Tibial nerve (tissue), 4 donors: ENCODE data around the gene MBP. TPM values are rescaled to one million over a fixed set of nuclear protein-coding genes. Genes with fewer than 3 reads are reported as not detected.

Experiments
- DNase-seq, 2 donors: peaks; one replicate each; pipeline ENCODE4 v3.0.0-alpha.2; 2019; ENCODE audit warnings: low spot score in 2 of 2
- H3K27ac ChIP-seq, 4 donors: fragments of 200-600 bp; sonication (generic) in 3 of 4; one replicate each; pipeline ENCODE4 v1.5.1; 2017 to 2019; ENCODE audit warnings: mild to moderate bottlenecking in 1 of 4
- H3K27me3 ChIP-seq, 2 donors: fragments of 200-600 bp; sonication (generic) in 1 of 2; one replicate each; pipeline versions ENCODE4 v1.5.1 to v1.6.0; 2017 to 2019
- H3K36me3 ChIP-seq, 3 donors: fragments of 200-600 bp; sonication (generic); one replicate each; pipeline ENCODE4 v1.5.1; 2018 to 2019
- H3K4me1 ChIP-seq, 4 donors: fragments of 200-600 bp; sonication (generic) in 3 of 4; one replicate each; pipeline ENCODE4 v1.5.1; 2017 to 2019
- H3K4me3 ChIP-seq, 4 donors: fragments of 200-600 bp; sonication (generic) in 3 of 4; one replicate each; pipeline ENCODE4 v1.5.1; 2017 to 2019; ENCODE audit warnings: mild to moderate bottlenecking in 1 of 4, moderate library complexity in 1 of 4
- H3K9me3 ChIP-seq, 4 donors: fragments of 200-600 bp; sonication (generic) in 3 of 4; one replicate each; pipeline ENCODE4 v1.5.1; 2017 to 2019
- EP300 ChIP-seq, 2 donors: sonication (generic); formaldehyde crosslinking; IDR thresholded peaks; one replicate each; pipeline ENCODE4 v1.6.1; 2017; ENCODE audit warnings: antibody characterized with exemption in 2 of 2, mild to moderate bottlenecking in 1 of 2
- POLR2A ChIP-seq, 2 donors: fragments of 450-650 bp; IDR thresholded peaks; one replicate each; pipeline ENCODE4 v1.6.1; 2017; ENCODE audit warnings: antibody characterized with exemption in 2 of 2, mild to moderate bottlenecking in 2 of 2, moderate library complexity in 2 of 2
- WGBS, 2 donors: methylation state at CpG; one replicate each; pipeline ENCODE4 v1.1.5; 2018; 5-methylcytosine and 5-hydroxymethylcytosine counted together
- total RNA-seq, 4 donors: library from RNA; depleted of rRNA; stranded (reverse); fragments of >200 nt; gene quantifications; one replicate each; pipeline ENCODE4 v1.1.0, GENCODE V29; 2016
- TF ChIP-seq, protein P1 (sequence below), 5 experiments: fragments of 200-600 bp in 3 of 5; fragments of 450-650 bp in 2 of 5; sonication (generic) in 3 of 5; IDR thresholded peaks; one replicate each; pipeline ENCODE4 v1.5.1; 2016 to 2019; ENCODE audit warnings: antibody characterized with exemption in 5 of 5, mild to moderate bottlenecking in 3 of 5, moderate library complexity in 2 of 5

MBP gene
- total RNA-seq, 4 donors from 2014 or later, result 831 to 1,485 (median 1,405) TPM

DNA sequence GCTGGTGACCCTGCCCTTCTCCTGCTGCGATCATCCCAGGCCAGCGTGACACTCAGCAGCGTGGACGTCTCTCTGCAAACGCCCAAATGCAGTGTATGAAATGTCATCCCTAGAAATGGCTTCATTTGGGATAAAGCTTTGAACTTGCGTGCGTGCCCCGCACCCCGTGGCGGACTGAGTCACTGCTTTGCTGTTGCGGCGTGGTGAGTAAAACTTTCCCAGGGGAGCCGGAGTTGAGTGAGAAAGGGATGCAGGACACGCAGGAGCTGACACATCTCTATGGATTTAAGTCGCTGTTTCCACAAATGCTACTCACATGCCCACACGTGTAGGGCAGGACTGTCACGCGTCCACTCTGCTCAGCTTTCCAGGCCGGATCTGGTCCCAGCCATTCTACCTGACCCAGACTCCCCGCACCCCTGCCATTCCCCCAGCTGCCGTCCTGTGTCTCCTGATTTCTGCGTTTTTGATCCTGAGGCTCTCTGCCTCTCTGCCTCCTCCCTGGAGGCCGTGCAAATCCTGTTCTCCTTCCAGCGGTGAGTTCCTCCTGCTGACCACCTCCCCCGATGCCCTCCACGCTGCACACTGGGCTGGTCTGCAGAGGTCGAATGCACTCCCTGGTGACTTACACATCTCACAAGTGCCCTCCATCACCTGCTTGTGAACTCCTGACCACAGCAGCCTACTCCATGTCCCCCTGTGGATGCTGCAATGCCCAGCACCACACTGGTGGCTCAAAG is 88.9 kb downstream of the MBP start:
- no peak for TF ChIP-seq POLR2A (IDR thresholded peaks at IDR 0.05)
- TF ChIP-seq, protein P1, sequence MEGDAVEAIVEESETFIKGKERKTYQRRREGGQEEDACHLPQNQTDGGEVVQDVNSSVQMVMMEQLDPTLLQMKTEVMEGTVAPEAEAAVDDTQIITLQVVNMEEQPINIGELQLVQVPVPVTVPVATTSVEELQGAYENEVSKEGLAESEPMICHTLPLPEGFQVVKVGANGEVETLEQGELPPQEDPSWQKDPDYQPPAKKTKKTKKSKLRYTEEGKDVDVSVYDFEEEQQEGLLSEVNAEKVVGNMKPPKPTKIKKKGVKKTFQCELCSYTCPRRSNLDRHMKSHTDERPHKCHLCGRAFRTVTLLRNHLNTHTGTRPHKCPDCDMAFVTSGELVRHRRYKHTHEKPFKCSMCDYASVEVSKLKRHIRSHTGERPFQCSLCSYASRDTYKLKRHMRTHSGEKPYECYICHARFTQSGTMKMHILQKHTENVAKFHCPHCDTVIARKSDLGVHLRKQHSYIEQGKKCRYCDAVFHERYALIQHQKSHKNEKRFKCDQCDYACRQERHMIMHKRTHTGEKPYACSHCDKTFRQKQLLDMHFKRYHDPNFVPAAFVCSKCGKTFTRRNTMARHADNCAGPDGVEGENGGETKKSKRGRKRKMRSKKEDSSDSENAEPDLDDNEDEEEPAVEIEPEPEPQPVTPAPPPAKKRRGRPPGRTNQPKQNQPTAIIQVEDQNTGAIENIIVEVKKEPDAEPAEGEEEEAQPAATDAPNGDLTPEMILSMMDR (IDR thresholded peaks at IDR 0.05), result no peak
- TF ChIP-seq EP300 (IDR thresholded peaks at IDR 0.05), result no peak
- Histone ChIP-seq H3K9me3 (no peaks in the 10 kb centered on the region), H3K4me3 (no peak overlapping the region), H3K27ac (peak overlapping the region in 1 of 4 donors; percentile 75), H3K4me1 (peaks cover 0 to 27% (median 8%) of the 10 kb centered on the region in 4 donors), H3K36me3 (peaks cover 0 to 3% (median 0%) of the 10 kb centered on the region in 3 donors), H3K27me3 (no peaks in the 10 kb centered on the region)
- WGBS, 2 donors, result 89 to 90% methylated on average over 27 of the region's 27 CpGs
- DNase-seq, result no peak

DNA sequence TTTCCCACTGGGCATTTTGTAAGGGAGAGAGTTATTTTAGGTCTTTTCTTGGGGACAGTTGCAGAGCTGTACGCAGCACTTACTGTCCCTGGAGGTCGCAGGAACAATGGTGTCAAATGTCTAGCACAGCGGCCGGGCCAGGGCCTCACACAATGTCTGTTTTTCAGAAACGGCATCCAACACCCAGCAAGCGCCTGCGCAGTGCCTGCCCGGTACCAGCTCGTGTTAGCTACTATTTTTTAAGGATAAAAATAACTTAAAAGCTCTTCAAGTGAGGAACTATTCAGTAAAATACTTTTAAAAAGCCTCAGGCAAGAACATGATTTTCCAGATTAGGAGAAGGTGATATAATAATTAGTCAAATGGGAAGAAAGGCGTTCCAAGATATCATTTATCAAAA is 90.0 kb downstream of the MBP start:
- Histone ChIP-seq H3K36me3 (peaks cover 0 to 3% (median 0%) of the 10 kb centered on the region in 3 donors), H3K9me3 (no peaks in the 10 kb centered on the region), H3K27ac (peak overlapping the region in 3 of 4 donors; percentile 62 to 75 (median 75)), H3K27me3 (no peaks in the 10 kb centered on the region), H3K4me1 (peaks cover 0 to 28% (median 12%) of the 10 kb centered on the region in 4 donors), H3K4me3 (no peak overlapping the region)
- no peak for DNase-seq
- 38 to 54% methylated on average over 10 of the region's 10 CpGs for WGBS, 2 donors
- TF ChIP-seq EP300 (IDR thresholded peaks at IDR 0.05), result peak in 1 of 2 donors; percentile 24
- TF ChIP-seq, protein P1 (IDR thresholded peaks at IDR 0.05), result no peak

- 46 to 49% methylated on average over 10 of the region's 10 CpGs for WGBS, 2 donors
These were observed 93.1 kb downstream of the MBP start for GRCh38 chr18:77039196-77040130.

DNA sequence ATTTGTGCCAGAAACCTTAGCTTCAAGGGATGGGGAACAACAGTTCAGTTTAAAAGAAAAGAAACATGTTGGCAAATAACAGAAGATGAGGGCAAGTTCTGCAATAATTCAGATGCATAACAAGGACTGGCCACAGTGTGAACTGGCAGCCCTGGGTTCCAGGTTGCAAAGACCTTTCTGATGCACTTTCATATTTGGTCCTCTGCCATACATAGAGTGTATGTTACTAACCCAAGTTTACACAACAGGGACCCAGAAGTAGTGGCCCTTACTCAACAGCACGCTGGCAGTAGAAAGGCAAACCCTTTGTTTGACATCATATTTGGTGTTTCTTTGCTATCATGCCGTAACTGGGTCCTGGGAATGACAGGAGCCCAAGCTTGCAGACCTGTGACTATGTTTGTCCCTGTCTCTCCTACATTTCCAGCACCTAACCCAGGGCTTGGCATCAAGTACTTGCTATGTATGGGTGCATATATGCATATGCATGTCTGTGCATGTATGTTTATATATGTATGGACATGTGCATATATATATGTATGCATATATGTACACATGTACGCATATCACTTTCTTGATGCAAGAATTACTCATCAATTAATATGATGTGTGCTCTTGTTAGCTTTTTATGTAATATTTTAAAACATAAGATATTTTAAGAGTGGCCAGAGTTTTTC is 94.3 kb downstream of the MBP start:
- Histone ChIP-seq H3K4me3 (no peak overlapping the region), H3K27me3 (no peaks in the 10 kb centered on the region), H3K4me1 (peaks cover 0 to 41% (median 17%) of the 10 kb centered on the region in 4 donors), H3K36me3 (no peaks in the 10 kb centered on the region), H3K9me3 (no peaks in the 10 kb centered on the region), H3K27ac (peak overlapping the region in 2 of 4 donors; percentile 61 to 71)
- DNase-seq, result no peak
- WGBS, 2 donors, result 78 to 95% methylated on average over 3 of the region's 3 CpGs
- TF ChIP-seq POLR2A (IDR thresholded peaks at IDR 0.05) (no peak), EP300 (IDR thresholded peaks at IDR 0.05) (no peak)
- TF ChIP-seq, protein P1 (IDR thresholded peaks at IDR 0.05), result no peak

More at GRCh38 chr18:77039196-77040130, 93.1 kb downstream of the MBP start:
- no peaks in the 10 kb centered on the region for H3K9me3 ChIP-seq
- DNase-seq, result no peak
- TF ChIP-seq EP300 (IDR thresholded peaks at IDR 0.05) (no peak), POLR2A (IDR thresholded peaks at IDR 0.05) (no peak)
- TF ChIP-seq, protein P1 (IDR thresholded peaks at IDR 0.05), result no peak
- H3K27me3 ChIP-seq, result no peaks in the 10 kb centered on the region
- peak overlapping the region in 2 of 4 donors; percentile 71 to 73 for H3K27ac ChIP-seq
- no peaks in the 10 kb centered on the region for H3K36me3 ChIP-seq
- H3K4me1 ChIP-seq, result peaks cover 0 to 37% (median 17%) of the 10 kb centered on the region in 4 donors
- no peak overlapping the region for H3K4me3 ChIP-seq
